ENCODE results near the gene ANKRD49.

ANKRD49 gene

GRCh38 chr11:94493281-94494125, at the start of gene ANKRD49, which contains the start of gene MRE11:
TSS of gene ANKRD49 (plus strand) at chr11:94493984. CDS start at chr11:94496694, 2,710 bp downstream.
TSS of gene MRE11 (minus strand) at chr11:94493844. CDS start at chr11:94492801, 1,043 bp downstream.
- Mint-ChIP-seq H3K36me3 (ENCODE audit: low read depth) (peaks cover 51% of the 10 kb centered on the region), H3K4me3 (peak within 1 kb of the TSS; percentile 90), H3K9me3 (no peaks in the 10 kb centered on the region), H3K4me1 (ENCODE audit: low read depth) (peaks cover 25% of the 10 kb centered on the region), H3K27me3 (no peaks in the 10 kb centered on the region), H3K27ac (peak within 1 kb of the TSS; percentile 94)
- intact Hi-C loops (cut with micrococcal nuclease): loop anchor here (5.0 to 10.0 kb wide), 3 partner anchors 366 to 751 kb away; partner anchors contain the start of genes C11orf54, CWC15, KDM4D and PANX1

- no peak overlapping the region for H3K27ac Mint-ChIP-seq
Measured at GRCh38 chr11:94445641-94446040, 48.1 kb upstream of the ANKRD49 start.

GRCh38 chr11:94447149-94447548, 46.6 kb upstream of the ANKRD49 start:
- Mint-ChIP-seq H3K27ac (no peak overlapping the region), H3K4me3 (no peak overlapping the region), H3K27me3 (no peaks in the 10 kb centered on the region), H3K36me3 (ENCODE audit: low read depth) (peaks cover 59% of the 10 kb centered on the region), H3K4me1 (ENCODE audit: low read depth) (no peaks in the 10 kb centered on the region), H3K9me3 (no peaks in the 10 kb centered on the region)
- intact Hi-C loops (cut with micrococcal nuclease): no loop called here

More at GRCh38 chr11:94445641-94446040, 48.1 kb upstream of the ANKRD49 start:
- no peaks in the 10 kb centered on the region for H3K27me3 Mint-ChIP-seq
- H3K36me3 Mint-ChIP-seq (ENCODE audit: low read depth): peaks cover 74% of the 10 kb centered on the region
- no peaks in the 10 kb centered on the region for H3K9me3 Mint-ChIP-seq
- H3K4me1 Mint-ChIP-seq (ENCODE audit: low read depth): no peaks in the 10 kb centered on the region
- intact Hi-C loops (cut with micrococcal nuclease): no loop called here
- H3K4me3 Mint-ChIP-seq: no peak overlapping the region

GRCh38 chr11:94449029-94449428, 44.8 kb upstream of the ANKRD49 start:
- H3K36me3 Mint-ChIP-seq (ENCODE audit: low read depth): peaks cover 53% of the 10 kb centered on the region
- no peaks in the 10 kb centered on the region for H3K4me1 Mint-ChIP-seq (ENCODE audit: low read depth)
- intact Hi-C loops (cut with micrococcal nuclease): no loop called here
- H3K9me3 Mint-ChIP-seq: no peaks in the 10 kb centered on the region
- H3K27ac Mint-ChIP-seq: no peak overlapping the region
- H3K4me3 Mint-ChIP-seq: no peak overlapping the region
- H3K27me3 Mint-ChIP-seq: no peaks in the 10 kb centered on the region

- Mint-ChIP-seq H3K4me1 (ENCODE audit: low read depth) (no peaks in the 10 kb centered on the region), H3K4me3 (no peak overlapping the region), H3K27ac (no peak overlapping the region), H3K9me3 (no peaks in the 10 kb centered on the region), H3K27me3 (no peaks in the 10 kb centered on the region), H3K36me3 (ENCODE audit: low read depth) (peaks cover 51% of the 10 kb centered on the region)
- intact Hi-C loops (cut with micrococcal nuclease): no loop called here
Measured at GRCh38 chr11:94449437-94449836, 44.3 kb upstream of the ANKRD49 start.

- Mint-ChIP-seq H3K36me3 (ENCODE audit: low read depth) (peaks cover 53% of the 10 kb centered on the region), H3K4me1 (ENCODE audit: low read depth) (no peaks in the 10 kb centered on the region), H3K27me3 (no peaks in the 10 kb centered on the region), H3K27ac (no peak overlapping the region), H3K9me3 (no peaks in the 10 kb centered on the region), H3K4me3 (no peak overlapping the region)
- intact Hi-C loops (cut with micrococcal nuclease): no loop called here
Measured at GRCh38 chr11:94450048-94450447, 43.7 kb upstream of the ANKRD49 start.

GRCh38 chr11:94452988-94453387, 40.8 kb upstream of the ANKRD49 start:
- Mint-ChIP-seq H3K27ac (no peak overlapping the region), H3K4me3 (no peak overlapping the region), H3K9me3 (no peaks in the 10 kb centered on the region), H3K27me3 (no peaks in the 10 kb centered on the region), H3K36me3 (ENCODE audit: low read depth) (peaks cover 45% of the 10 kb centered on the region), H3K4me1 (ENCODE audit: low read depth) (peaks cover 13% of the 10 kb centered on the region)
- intact Hi-C loops (cut with micrococcal nuclease): no loop called here

GRCh38 chr11:94454301-94454700, 39.5 kb upstream of the ANKRD49 start:
- no peak overlapping the region for H3K27ac Mint-ChIP-seq
- peaks cover 13% of the 10 kb centered on the region for H3K4me1 Mint-ChIP-seq (ENCODE audit: low read depth)
- no peaks in the 10 kb centered on the region for H3K27me3 Mint-ChIP-seq
- H3K36me3 Mint-ChIP-seq (ENCODE audit: low read depth): peaks cover 35% of the 10 kb centered on the region
- no peak overlapping the region for H3K4me3 Mint-ChIP-seq
- intact Hi-C loops (cut with micrococcal nuclease): no loop called here
- H3K9me3 Mint-ChIP-seq: no peaks in the 10 kb centered on the region

- H3K27me3 Mint-ChIP-seq: no peaks in the 10 kb centered on the region
- peaks cover 18% of the 10 kb centered on the region for H3K4me1 Mint-ChIP-seq (ENCODE audit: low read depth)
- intact Hi-C loops (cut with micrococcal nuclease): no loop called here
- no peaks in the 10 kb centered on the region for H3K9me3 Mint-ChIP-seq
- no peak overlapping the region for H3K4me3 Mint-ChIP-seq
- H3K36me3 Mint-ChIP-seq (ENCODE audit: low read depth): peaks cover 44% of the 10 kb centered on the region
- no peak overlapping the region for H3K27ac Mint-ChIP-seq
Measured at GRCh38 chr11:94455861-94456260, 37.9 kb upstream of the ANKRD49 start.

GRCh38 chr11:94457118-94458029, 36.4 kb upstream of the ANKRD49 start:
- intact Hi-C loops (cut with micrococcal nuclease): no loop called here
- Mint-ChIP-seq H3K27me3 (no peaks in the 10 kb centered on the region), H3K36me3 (ENCODE audit: low read depth) (peaks cover 60% of the 10 kb centered on the region), H3K9me3 (no peaks in the 10 kb centered on the region), H3K4me3 (peak overlapping the region; percentile 52), H3K4me1 (ENCODE audit: low read depth) (peaks cover 18% of the 10 kb centered on the region), H3K27ac (peak overlapping the region; percentile 80)

- no peaks in the 10 kb centered on the region for H3K27me3 Mint-ChIP-seq
- H3K27ac Mint-ChIP-seq: no peak overlapping the region
- no peaks in the 10 kb centered on the region for H3K9me3 Mint-ChIP-seq
- H3K4me1 Mint-ChIP-seq (ENCODE audit: low read depth): peaks cover 18% of the 10 kb centered on the region
- H3K4me3 Mint-ChIP-seq: no peak overlapping the region
- intact Hi-C loops (cut with micrococcal nuclease): no loop called here
- H3K36me3 Mint-ChIP-seq (ENCODE audit: low read depth): peaks cover 69% of the 10 kb centered on the region
Measured at GRCh38 chr11:94459576-94459975, 34.2 kb upstream of the ANKRD49 start.

GRCh38 chr11:94469416-94469815, 24.4 kb upstream of the ANKRD49 start:
- intact Hi-C loops (cut with micrococcal nuclease): no loop called here
- H3K27me3 Mint-ChIP-seq: no peaks in the 10 kb centered on the region
- no peaks in the 10 kb centered on the region for H3K9me3 Mint-ChIP-seq
- H3K36me3 Mint-ChIP-seq (ENCODE audit: low read depth): peaks cover 67% of the 10 kb centered on the region
- H3K4me3 Mint-ChIP-seq: no peak overlapping the region
- H3K4me1 Mint-ChIP-seq (ENCODE audit: low read depth): peaks cover 24% of the 10 kb centered on the region
- no peak overlapping the region for H3K27ac Mint-ChIP-seq

- H3K27me3 Mint-ChIP-seq: no peaks in the 10 kb centered on the region
- peak overlapping the region; percentile 68 for H3K27ac Mint-ChIP-seq
- intact Hi-C loops (cut with micrococcal nuclease): no loop called here
- H3K9me3 Mint-ChIP-seq: no peaks in the 10 kb centered on the region
- peaks cover 50% of the 10 kb centered on the region for H3K36me3 Mint-ChIP-seq (ENCODE audit: low read depth)
- H3K4me3 Mint-ChIP-seq: peak overlapping the region; percentile 13
- peaks cover 35% of the 10 kb centered on the region for H3K4me1 Mint-ChIP-seq (ENCODE audit: low read depth)
Measured at GRCh38 chr11:94472916-94473799, 20.6 kb upstream of the ANKRD49 start.

Data from dendritic cell treated with granulocyte-macrophage colony-stimulating factor and Interleukin-4, amounts not matched to agents 40 ng/mL and 50 ng/mL, for 4 days (primary cell).